GM12872 (cell line): ENCODE measurements around the gene DISP3.

Source experiments
- TF ChIP-seq, protein P1 (sequence below): IDR thresholded peaks from 3 replicates; pipeline ENCODE4 v1.5.1; 2011; ENCODE audit warnings: low read depth, mild to moderate bottlenecking, low read length, moderate library complexity; ENCODE audit not compliant: insufficient read depth

Gene DISP3

GRCh38 chr1:11496551-11497080, 17.7 kb downstream of the DISP3 start:
- TF ChIP-seq, protein P1, sequence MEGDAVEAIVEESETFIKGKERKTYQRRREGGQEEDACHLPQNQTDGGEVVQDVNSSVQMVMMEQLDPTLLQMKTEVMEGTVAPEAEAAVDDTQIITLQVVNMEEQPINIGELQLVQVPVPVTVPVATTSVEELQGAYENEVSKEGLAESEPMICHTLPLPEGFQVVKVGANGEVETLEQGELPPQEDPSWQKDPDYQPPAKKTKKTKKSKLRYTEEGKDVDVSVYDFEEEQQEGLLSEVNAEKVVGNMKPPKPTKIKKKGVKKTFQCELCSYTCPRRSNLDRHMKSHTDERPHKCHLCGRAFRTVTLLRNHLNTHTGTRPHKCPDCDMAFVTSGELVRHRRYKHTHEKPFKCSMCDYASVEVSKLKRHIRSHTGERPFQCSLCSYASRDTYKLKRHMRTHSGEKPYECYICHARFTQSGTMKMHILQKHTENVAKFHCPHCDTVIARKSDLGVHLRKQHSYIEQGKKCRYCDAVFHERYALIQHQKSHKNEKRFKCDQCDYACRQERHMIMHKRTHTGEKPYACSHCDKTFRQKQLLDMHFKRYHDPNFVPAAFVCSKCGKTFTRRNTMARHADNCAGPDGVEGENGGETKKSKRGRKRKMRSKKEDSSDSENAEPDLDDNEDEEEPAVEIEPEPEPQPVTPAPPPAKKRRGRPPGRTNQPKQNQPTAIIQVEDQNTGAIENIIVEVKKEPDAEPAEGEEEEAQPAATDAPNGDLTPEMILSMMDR, result no peak

DNA sequence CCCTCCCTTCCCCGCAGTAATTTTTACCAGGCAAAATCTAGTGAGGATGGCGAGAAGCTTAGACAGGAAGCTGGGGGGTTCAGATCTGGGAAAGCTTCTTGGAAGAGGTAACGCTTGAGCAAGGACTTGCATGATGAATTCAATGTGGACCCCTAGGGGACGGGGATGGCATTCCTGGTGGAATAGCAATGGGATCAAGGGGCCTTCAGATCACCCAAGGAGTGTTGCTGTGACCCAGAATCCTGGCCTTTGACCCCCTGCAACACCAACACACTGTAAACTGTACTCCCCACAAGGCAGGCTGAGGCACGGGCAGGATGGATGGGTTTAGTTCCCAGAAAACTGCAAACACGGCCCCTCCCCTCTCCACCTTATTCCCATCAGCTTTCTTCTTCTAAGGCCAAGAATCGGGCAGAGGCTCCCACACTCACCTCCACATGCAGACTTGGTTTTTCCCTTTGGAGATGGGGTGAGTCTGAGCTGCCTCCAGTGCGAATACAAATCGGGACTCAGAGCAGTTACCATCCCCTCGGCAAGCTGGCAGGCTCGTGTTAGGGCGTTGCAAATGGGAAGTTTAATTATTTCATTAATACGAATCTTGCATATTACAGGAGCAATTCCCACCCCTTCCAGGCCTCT, 20.1 kb downstream of the DISP3 start:
- TF ChIP-seq, protein P1, result no peak

DNA sequence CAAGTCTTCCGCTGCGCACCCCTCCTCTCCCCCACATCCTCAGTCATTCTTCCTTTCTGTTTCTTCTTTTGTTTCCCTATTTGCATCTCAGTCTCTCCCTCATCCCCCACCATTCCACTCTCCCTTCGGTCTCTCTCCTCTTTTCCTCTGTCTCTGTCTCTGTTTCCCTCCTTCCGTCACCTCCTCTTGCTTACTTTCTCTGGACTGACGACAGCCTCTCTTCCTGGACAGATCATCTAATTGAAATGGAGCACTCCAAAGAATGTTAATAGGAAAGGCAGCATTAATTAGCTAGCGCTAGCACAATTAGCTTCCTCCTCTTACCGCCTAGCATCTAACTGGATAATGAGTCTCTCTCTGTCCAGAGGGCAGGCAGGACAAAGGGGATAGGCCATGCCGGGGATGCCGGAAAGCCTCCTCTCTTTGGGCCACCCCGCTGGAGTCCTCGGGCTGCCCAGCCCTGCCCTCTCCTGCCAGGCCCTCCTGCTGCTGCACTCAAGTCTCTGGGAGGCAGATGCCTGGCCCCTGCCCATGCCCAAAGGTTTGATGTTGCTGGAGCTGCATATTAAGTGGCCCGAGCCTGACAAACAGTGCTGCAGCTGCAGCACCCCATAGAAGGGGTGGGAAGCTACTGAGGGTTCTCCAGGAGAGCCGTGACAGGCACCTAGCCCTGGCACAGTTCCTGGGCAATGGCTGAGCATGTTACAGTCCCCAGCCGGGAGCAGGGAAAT, 20.8 kb downstream of the DISP3 start:
- TF ChIP-seq, protein P1, result no peak

GRCh38 chr1:11500881-11501280, 21.9 kb downstream of the DISP3 start:
- TF ChIP-seq, protein P1, result no peak

GRCh38 chr1:11501491-11501897, 22.5 kb downstream of the DISP3 start:
- TF ChIP-seq, protein P1, result no peak

- TF ChIP-seq, protein P1, result no peak
Measured at GRCh38 chr1:11501906-11502485, 23.0 kb downstream of the DISP3 start.

GRCh38 chr1:11502516-11502915, 23.6 kb downstream of the DISP3 start:
- TF ChIP-seq, protein P1, result no peak
